Measurements from ENCODE around the gene SLC39A9.

Gene SLC39A9

GRCh38 chr14:69500736-69501135 is 102.2 kb downstream of the SLC39A9 start:
- DNase-seq (ENCODE audit: low spot score), result no peak

GRCh38 chr14:69501423-69501838 is 102.9 kb downstream of the SLC39A9 start:
- DNase-seq (ENCODE audit: low spot score), result no peak

- no peak for DNase-seq (ENCODE audit: low spot score)
Observed at GRCh38 chr14:69504775-69505174, 106.3 kb downstream of the SLC39A9 start.

GRCh38 chr14:69505338-69506240 is 107.1 kb downstream of the SLC39A9 start:
- peak; percentile 37 for DNase-seq (ENCODE audit: low spot score)

- no peak for DNase-seq (ENCODE audit: low spot score)
Observed at GRCh38 chr14:69506241-69506595, 107.7 kb downstream of the SLC39A9 start.
